H9 (cell line): Measurements from ENCODE around the gene RILPL2. TPM values are rescaled to one million over a fixed set of nuclear protein-coding genes. Genes with fewer than 3 reads are reported as not detected.
A peak's percentile ranks its signal among the peaks of the same experiment; 100 is the strongest.

Experiments
- DNase-seq: peaks from one replicate; pipeline ENCODE4 v3.0.0-alpha.2; 2017
- H2AFZ ChIP-seq: one replicate; pipeline ENCODE4 v1.6.1; 2013; ENCODE audit warnings: mild to moderate bottlenecking, low read length, control low read depth, moderate library complexity
- H2AK5ac ChIP-seq: 2 replicates; pipeline ENCODE4 v1.6.1; 2013; ENCODE audit warnings: low read length, control low read depth, mixed read lengths; ENCODE audit not compliant: insufficient read length
- H2BK120ac ChIP-seq: one replicate; pipeline ENCODE4 v1.6.1; 2013; ENCODE audit warnings: low read depth, mild to moderate bottlenecking, low read length, control low read depth, inconsistent platforms; ENCODE audit not compliant: poor library complexity, severe bottlenecking
- H2BK12ac ChIP-seq: 2 replicates; pipeline ENCODE4 v1.6.1; 2013; ENCODE audit warnings: low read length, control low read depth, mixed read lengths, low read depth; ENCODE audit not compliant: insufficient read length
- H2BK15ac ChIP-seq: 2 replicates; pipeline ENCODE4 v1.6.1; 2013; ENCODE audit warnings: low read depth, low read length, control low read depth
- H2BK20ac ChIP-seq: one replicate; pipeline ENCODE4 v1.6.1; 2013; ENCODE audit warnings: low read depth, mild to moderate bottlenecking, low read length, control low read depth, inconsistent platforms; ENCODE audit not compliant: poor library complexity, severe bottlenecking
- H2BK5ac ChIP-seq: 2 replicates; pipeline ENCODE4 v1.6.1; 2013; ENCODE audit warnings: low read length, control low read depth, mixed read lengths; ENCODE audit not compliant: insufficient read length
- H3K14ac ChIP-seq: 2 replicates; pipeline ENCODE4 v1.6.1; 2013; ENCODE audit warnings: low read length, control low read depth; ENCODE audit not compliant: insufficient read depth
- H3K18ac ChIP-seq: 2 replicates; pipeline ENCODE4 v1.6.1; 2013; ENCODE audit warnings: low read depth, mild to moderate bottlenecking, mixed read lengths, low read length, control low read depth; ENCODE audit not compliant: insufficient read length
- H3K23ac ChIP-seq: 2 replicates; pipeline ENCODE4 v1.6.1; 2013; ENCODE audit warnings: low read length, control low read depth, mixed read lengths, low read depth; ENCODE audit not compliant: insufficient read length
- H3K23me2 ChIP-seq: 2 replicates; pipeline ENCODE4 v1.6.1; 2013; ENCODE audit warnings: low read depth, mild to moderate bottlenecking, mixed read lengths, low read length, control low read depth; ENCODE audit not compliant: insufficient read length, poor library complexity, severe bottlenecking
- H3K27ac ChIP-seq: 2 replicates; pipeline ENCODE4 v1.5.1; 2013; ENCODE audit warnings: low read length, control low read depth, mixed read lengths, low read depth; ENCODE audit not compliant: insufficient read length
- H3K27me3 ChIP-seq: 2 replicates; pipeline ENCODE4 v1.6.1; 2013; ENCODE audit warnings: low read length, control low read depth, inconsistent platforms; ENCODE audit not compliant: insufficient read depth
- H3K4ac ChIP-seq: 2 replicates; pipeline ENCODE4 v1.6.1; 2013; ENCODE audit warnings: low read depth, mild to moderate bottlenecking, control low read depth, inconsistent platforms, low read length, moderate library complexity
- H3K4me1 ChIP-seq: 2 replicates; pipeline ENCODE4 v1.6.1; 2013; ENCODE audit warnings: low read length, control low read depth, inconsistent platforms; ENCODE audit not compliant: insufficient read depth
- H3K4me2 ChIP-seq: 2 replicates; pipeline ENCODE4 v1.6.1; 2013; ENCODE audit warnings: low read length, control low read depth, mixed read lengths; ENCODE audit not compliant: insufficient read length, insufficient read depth
- H3K56ac ChIP-seq: 2 replicates; pipeline ENCODE4 v1.6.1; 2013; ENCODE audit warnings: low read depth, mild to moderate bottlenecking, mixed read lengths, low read length, control low read depth; ENCODE audit not compliant: insufficient read length
- H3K79me1 ChIP-seq: 2 replicates; pipeline ENCODE4 v1.6.1; 2013; ENCODE audit warnings: low read depth, mild to moderate bottlenecking, moderate library complexity, low read length, control low read depth, inconsistent platforms; ENCODE audit not compliant: insufficient read depth, poor library complexity, severe bottlenecking
- H3K79me2 ChIP-seq: 2 replicates; pipeline ENCODE4 v1.6.1; 2013; ENCODE audit warnings: low read length, control low read depth, inconsistent platforms; ENCODE audit not compliant: insufficient read depth
- H3K9ac ChIP-seq: 2 replicates; pipeline ENCODE4 v1.6.1; 2013; ENCODE audit warnings: low read length, control low read depth, mixed read lengths; ENCODE audit not compliant: insufficient read length; ENCODE audit errors: extremely low read depth
- H3K9me3 ChIP-seq: one replicate; pipeline ENCODE4 v1.6.1; 2013; ENCODE audit warnings: low read depth, low read length, inconsistent platforms; ENCODE audit not compliant: control insufficient read depth
- H3T11ph ChIP-seq: one replicate; pipeline ENCODE4 v1.6.1; 2013; ENCODE audit warnings: mild to moderate bottlenecking, low read length, control low read depth, inconsistent platforms
- H4K20me1 ChIP-seq: one replicate; pipeline ENCODE4 v1.6.1; 2013; ENCODE audit not compliant: control insufficient read depth, insufficient read length, insufficient read depth
- H4K5ac ChIP-seq: 2 replicates; pipeline ENCODE4 v1.6.1; 2013; ENCODE audit warnings: low read depth, mild to moderate bottlenecking, mixed read lengths, low read length, control low read depth; ENCODE audit not compliant: insufficient read length
- H4K8ac ChIP-seq: replicated peaks from 2 replicates; pipeline ENCODE4 v1.6.1; 2013; ENCODE audit warnings: low read length, control low read depth, mixed read lengths, low read depth; ENCODE audit not compliant: insufficient read length
- H4K91ac ChIP-seq: 2 replicates; pipeline ENCODE4 v1.6.1; 2013; ENCODE audit warnings: low read depth, mild to moderate bottlenecking, moderate library complexity, mixed read lengths, low read length, control low read depth; ENCODE audit not compliant: insufficient read length
- H3K27ac Mint-ChIP-seq, 3 experiments: 2 replicates in 2 of 3; 3 replicates in 1 of 3; pipeline ENCODE4 v1.8.0; 2020 to 2021; ENCODE audit warnings: mixed read lengths in 3 of 3, mild to moderate bottlenecking in 1 of 3, moderate library complexity in 1 of 3
- H3K27me3 Mint-ChIP-seq: 2 replicates; pipeline ENCODE4 v1.8.0; 2021; ENCODE audit warnings: low read depth, mild to moderate bottlenecking, moderate library complexity, mixed read lengths
- H3K36me3 Mint-ChIP-seq, 3 experiments: 2 replicates in 2 of 3; 3 replicates in 1 of 3; pipeline ENCODE4 v1.8.0; 2020 to 2021; ENCODE audit warnings: low read depth in 3 of 3, mixed read lengths in 3 of 3; ENCODE audit not compliant: insufficient read depth in 1 of 3
- H3K4me1 Mint-ChIP-seq, 2 experiments: 2 replicates each; pipeline ENCODE4 v1.8.0; 2020; ENCODE audit warnings: mixed read lengths in 2 of 2
- H3K4me3 Mint-ChIP-seq, 2 experiments: 2 replicates in 1 of 2; 3 replicates in 1 of 2; pipeline ENCODE4 v1.8.0; 2020 to 2021; ENCODE audit warnings: mild to moderate bottlenecking in 2 of 2, mixed read lengths in 2 of 2, moderate library complexity in 1 of 2
- H3K9me3 Mint-ChIP-seq, 2 experiments: 2 replicates in 1 of 2; 3 replicates in 1 of 2; pipeline ENCODE4 v1.8.0; 2020; ENCODE audit warnings: mild to moderate bottlenecking in 2 of 2, mixed read lengths in 2 of 2, moderate library complexity in 1 of 2
- WGBS: extraction: QIAGEN DNeasy Blood & Tissue Kit; methylation state at CpG from one replicate; pipeline ENCODE4 v1.1.7; 2013; ENCODE audit warnings: missing lambda C conversion rate, low lambda C conversion rate, mixed read lengths; ENCODE audit not compliant: insufficient read length; ENCODE audit errors: extremely low coverage; 5-methylcytosine and 5-hydroxymethylcytosine counted together
- total RNA-seq: library from RNA; stranded (reverse); gene quantifications from 2 replicates; pipeline ENCODE4 v1.2.1, GENCODE V29; 2021
- TF ChIP-seq, protein P1 (sequence below): fragments of 200-600 bp; sonication (generic); conservative IDR thresholded peaks from 3 replicates; pipeline ENCODE4 v1.8.0; 2021; ENCODE audit warnings: antibody characterized with exemption, mild to moderate bottlenecking

Gene RILPL2
- total RNA-seq, 1 experiment from 2014 or later, result 1.4 TPM

DNA sequence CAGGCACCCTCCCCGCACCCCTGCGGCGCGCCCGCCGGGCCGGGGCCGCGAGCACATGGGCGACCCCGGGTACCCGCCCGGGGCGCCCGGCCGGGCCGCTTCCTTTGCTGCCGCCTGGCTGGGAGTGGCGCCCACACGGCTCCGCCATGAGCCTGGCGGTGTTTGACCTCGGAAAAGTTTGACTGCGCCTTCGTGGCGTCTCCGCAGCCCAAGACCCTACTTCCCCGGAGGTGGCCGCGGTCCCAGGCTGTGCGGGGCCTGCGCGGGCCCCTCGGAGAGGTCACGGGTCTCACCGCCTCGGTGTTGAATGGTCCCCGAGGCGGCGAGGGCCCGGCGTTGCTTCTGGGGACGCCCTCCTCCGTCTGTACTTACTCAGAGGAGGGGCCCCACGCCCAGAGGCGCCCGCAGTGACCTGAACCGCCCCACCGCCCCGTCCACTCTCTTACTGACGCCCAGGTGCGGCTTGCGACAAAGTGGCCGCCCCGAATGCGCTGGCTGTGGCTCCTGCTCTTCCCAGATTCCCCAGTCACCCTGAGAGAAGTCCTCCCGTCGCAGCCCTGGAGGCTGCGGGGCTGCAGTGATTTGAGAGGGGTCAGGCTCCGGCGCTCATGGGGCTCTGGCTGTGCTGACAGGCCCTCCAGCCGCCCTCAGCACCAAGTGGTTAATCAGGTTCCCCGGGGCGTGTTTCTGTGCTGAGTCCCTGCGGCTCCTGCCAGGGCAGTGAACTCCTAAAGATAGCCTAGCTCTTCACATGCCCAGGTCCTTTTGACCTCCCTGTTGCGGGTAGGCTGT, 46.7 kb downstream of the RILPL2 start:
- Histone ChIP-seq H3K56ac (no peak overlapping the region), H3K27ac (no peak overlapping the region), H3T11ph (no peak overlapping the region), H3K23me2 (peaks cover 6% of the 10 kb centered on the region), H3K4me2 (peak overlapping the region; percentile 12), H2AK5ac (no peak overlapping the region), H3K79me1 (no peaks in the 10 kb centered on the region), H2BK20ac (no peak overlapping the region), H3K18ac (no peak overlapping the region), H4K91ac (no peak overlapping the region), H2BK5ac (no peak overlapping the region), H3K79me2 (no peaks in the 10 kb centered on the region), H4K8ac (no peak overlapping the region), H4K20me1 (no peaks in the 10 kb centered on the region), H3K14ac (peak overlapping the region; percentile 24; the same call in 1 of the 2 replicates), H2BK120ac (no peak overlapping the region), H3K27me3 (no peaks in the 10 kb centered on the region; the same call in 1 of the 2 replicates), H3K4me1 (peaks cover 3% of the 10 kb centered on the region; the same call in 1 of the 2 replicates), H3K9ac (no peak overlapping the region), H2BK15ac (no peak overlapping the region), H3K9me3 (no peaks in the 10 kb centered on the region), H3K4ac (no peak overlapping the region), H2BK12ac (no peak overlapping the region), H2AFZ (no peak overlapping the region), H4K5ac (no peak overlapping the region), H3K23ac (no peak overlapping the region)
- H3K27me3 Mint-ChIP-seq, result peaks cover 62% of the 10 kb centered on the region
- no peak overlapping the region; a peak in 1 of 7 replicates for H3K27ac Mint-ChIP-seq
- H3K4me1 Mint-ChIP-seq, result peaks cover 14 to 15% of the 10 kb centered on the region in 2 experiments
- peaks cover 7 to 35% (median 27%) of the 10 kb centered on the region in 3 experiments for H3K36me3 Mint-ChIP-seq
- H3K9me3 Mint-ChIP-seq, result no peaks in the 10 kb centered on the region; a peak in 1 of 5 replicates
- TF ChIP-seq, protein P1, sequence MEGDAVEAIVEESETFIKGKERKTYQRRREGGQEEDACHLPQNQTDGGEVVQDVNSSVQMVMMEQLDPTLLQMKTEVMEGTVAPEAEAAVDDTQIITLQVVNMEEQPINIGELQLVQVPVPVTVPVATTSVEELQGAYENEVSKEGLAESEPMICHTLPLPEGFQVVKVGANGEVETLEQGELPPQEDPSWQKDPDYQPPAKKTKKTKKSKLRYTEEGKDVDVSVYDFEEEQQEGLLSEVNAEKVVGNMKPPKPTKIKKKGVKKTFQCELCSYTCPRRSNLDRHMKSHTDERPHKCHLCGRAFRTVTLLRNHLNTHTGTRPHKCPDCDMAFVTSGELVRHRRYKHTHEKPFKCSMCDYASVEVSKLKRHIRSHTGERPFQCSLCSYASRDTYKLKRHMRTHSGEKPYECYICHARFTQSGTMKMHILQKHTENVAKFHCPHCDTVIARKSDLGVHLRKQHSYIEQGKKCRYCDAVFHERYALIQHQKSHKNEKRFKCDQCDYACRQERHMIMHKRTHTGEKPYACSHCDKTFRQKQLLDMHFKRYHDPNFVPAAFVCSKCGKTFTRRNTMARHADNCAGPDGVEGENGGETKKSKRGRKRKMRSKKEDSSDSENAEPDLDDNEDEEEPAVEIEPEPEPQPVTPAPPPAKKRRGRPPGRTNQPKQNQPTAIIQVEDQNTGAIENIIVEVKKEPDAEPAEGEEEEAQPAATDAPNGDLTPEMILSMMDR, result no peak
- DNase-seq, result peak; percentile 68
- peak overlapping the region; percentile 78 to 89 for H3K4me3 Mint-ChIP-seq
- no CpG with 5 or more reads among the region's 66 CpGs for WGBS
